ENCODE measurements around the gene NPAT.

- TF ChIP-seq POLR2A (IDR thresholded peaks at IDR 0.05) (no peak), CTCF (IDR thresholded peaks at IDR 0.05) (no peak)
These were observed 5.5 kb downstream of the NPAT start for GRCh38 chr11:108216988-108217387.

All from gastroesophageal sphincter (tissue), 3 donors.